Measurements from ENCODE around the gene RASGEF1C.

Gene RASGEF1C

DNA sequence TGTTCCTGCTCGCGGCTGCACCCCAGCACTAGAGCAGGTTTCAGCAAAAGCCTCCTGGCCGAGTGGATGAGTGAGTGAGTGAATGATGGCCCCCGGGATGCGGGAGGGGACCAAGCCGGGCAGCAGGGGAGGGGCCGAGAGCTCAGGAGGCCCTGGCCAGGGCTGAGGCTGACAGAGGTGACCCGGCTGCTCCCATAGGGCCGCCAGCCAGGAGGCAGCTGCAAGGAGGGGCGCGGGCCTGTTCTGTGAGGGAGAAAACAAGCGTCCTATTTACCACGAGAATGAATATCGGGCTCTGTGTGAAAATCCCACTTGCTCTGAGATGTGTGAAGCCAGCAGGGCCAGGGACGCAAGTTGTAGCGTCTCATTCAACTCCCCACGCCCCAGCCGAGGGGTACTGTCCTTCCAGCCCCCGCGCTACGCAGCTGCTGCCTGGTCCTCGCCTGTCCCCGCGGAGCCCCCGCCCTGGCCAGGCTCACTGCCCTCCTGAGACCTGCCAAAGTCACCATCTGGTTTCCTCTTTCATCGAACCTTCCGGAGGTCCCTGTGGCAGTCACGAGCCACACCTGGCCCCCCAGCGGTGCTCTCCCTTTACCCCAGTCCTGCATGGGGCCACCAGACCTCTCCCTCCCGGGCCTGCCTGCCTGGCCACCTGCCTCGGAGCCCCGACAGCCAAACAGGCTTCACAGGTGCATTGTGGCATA, 38.8 kb downstream of the RASGEF1C start:
- Histone ChIP-seq H3K36me3 (replicated peaks) (no peaks in the 10 kb centered on the region), H3K4me3 (no peak overlapping the region), H3K27me3 (ENCODE audit: low read depth) (no peaks in the 10 kb centered on the region), H3K9me3 (no peaks in the 10 kb centered on the region), H3K4me1 (no peaks in the 10 kb centered on the region)
- in situ Hi-C loops (cut with MboI; ENCODE audit: low sequenced_read_pairs), result no loop called here
- no peak for DNase-seq (ENCODE audit: low spot score in 2 of 2)

DNA sequence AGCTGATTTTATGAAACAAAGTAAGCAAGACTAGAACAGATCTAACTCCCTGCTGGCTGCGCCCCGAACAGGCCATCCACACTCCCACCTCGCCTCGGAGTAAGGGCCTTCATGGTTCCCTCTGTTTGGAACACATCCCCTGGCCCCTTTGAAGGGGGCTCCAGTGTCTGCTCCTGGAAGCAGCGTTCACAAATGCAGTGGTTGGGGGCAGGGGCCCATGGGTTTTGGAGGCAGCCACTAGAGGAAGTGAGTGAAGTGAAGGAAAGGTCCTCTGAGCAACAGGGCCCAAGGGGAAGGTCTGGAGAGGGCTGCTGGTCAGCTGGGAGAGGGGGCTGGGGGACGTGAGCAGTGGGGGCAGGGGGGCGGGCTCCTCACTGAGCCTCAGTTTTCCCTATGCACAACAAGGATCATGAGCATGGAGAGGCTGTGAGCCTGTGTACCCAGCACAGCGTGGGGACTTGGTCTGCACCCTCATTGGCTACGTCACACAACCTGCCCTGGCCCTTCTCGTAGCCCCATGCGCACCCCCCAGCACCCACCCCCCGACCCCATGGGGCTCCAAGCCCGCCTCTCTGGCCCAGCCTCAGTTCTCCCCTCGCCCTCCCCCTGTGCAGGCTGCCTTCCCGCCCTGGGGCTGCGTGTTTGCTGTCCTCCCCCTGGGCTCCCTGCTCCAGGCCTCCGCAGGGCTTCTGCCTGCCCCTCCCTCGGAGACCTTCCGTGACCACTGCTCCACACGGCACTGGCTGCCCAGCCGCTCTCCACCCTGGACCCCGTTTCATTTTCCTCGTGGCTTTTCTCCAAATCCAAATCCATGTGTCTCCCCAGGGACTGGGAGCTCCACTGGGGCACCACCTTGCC, 39.5 kb downstream of the RASGEF1C start:
- no peak for DNase-seq (ENCODE audit: low spot score in 2 of 2)
- no peaks in the 10 kb centered on the region for H3K36me3 ChIP-seq (replicated peaks)
- no peaks in the 10 kb centered on the region for H3K9me3 ChIP-seq
- no peaks in the 10 kb centered on the region; the same call in 1 of the 2 replicates for H3K27me3 ChIP-seq (ENCODE audit: low read depth)
- no peak overlapping the region for H3K4me3 ChIP-seq
- in situ Hi-C loops (cut with MboI; ENCODE audit: low sequenced_read_pairs), result no loop called here
- no peaks in the 10 kb centered on the region for H3K4me1 ChIP-seq

DNA sequence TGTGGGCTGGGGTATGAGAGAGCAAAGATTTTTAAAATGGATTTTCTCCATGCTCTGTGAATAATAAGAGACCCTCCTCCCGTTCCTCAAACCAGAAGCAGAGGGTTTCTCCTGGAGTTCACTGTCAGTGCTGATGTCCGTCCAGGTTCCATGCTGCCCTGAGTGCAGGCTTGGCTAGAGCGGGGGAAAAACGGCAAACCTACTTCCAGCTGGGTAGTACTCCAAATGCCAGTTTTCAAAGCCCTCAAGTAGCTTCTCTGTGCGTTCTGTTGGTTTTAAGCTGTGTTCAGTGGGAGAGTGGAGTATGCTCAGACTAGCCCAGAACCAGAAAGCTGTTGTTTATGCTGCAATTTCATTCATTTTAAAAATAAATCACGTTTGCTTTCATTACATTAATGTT, 40.3 kb downstream of the RASGEF1C start:
- no peaks in the 10 kb centered on the region; the same call in 1 of the 2 replicates for H3K27me3 ChIP-seq (ENCODE audit: low read depth)
- H3K36me3 ChIP-seq (replicated peaks), result no peaks in the 10 kb centered on the region
- H3K4me3 ChIP-seq, result no peak overlapping the region
- no peaks in the 10 kb centered on the region for H3K9me3 ChIP-seq
- DNase-seq (ENCODE audit: low spot score in 2 of 2), result no peak
- H3K4me1 ChIP-seq, result no peaks in the 10 kb centered on the region
- in situ Hi-C loops (cut with MboI; ENCODE audit: low sequenced_read_pairs), result no loop called here

DNA sequence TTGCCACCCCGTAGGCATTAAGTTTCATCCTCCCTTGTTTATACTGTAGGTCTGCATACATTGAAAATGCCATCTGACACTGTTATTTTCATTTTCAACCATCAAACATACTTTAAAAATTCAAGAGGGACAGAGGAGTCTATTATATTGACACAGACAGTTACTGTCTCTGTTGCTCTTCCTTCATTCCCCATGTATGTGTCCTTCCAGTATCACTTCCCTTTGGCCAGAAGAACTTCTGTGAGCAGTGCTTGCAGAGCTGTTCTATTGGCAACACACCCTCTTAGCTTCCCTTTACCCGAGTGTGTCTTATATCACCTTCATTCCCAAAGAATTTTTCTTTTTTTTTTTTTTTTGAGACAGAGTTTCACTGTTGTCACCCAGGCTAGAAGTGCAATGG, 42.8 kb downstream of the RASGEF1C start:
- in situ Hi-C loops (cut with MboI; ENCODE audit: low sequenced_read_pairs), result no loop called here
- no peak overlapping the region for H3K4me3 ChIP-seq
- no peaks in the 10 kb centered on the region for H3K9me3 ChIP-seq
- H3K36me3 ChIP-seq (replicated peaks), result no peaks in the 10 kb centered on the region
- no peaks in the 10 kb centered on the region for H3K4me1 ChIP-seq
- no peak for DNase-seq (ENCODE audit: low spot score in 2 of 2)
- H3K27me3 ChIP-seq (ENCODE audit: low read depth), result no peaks in the 10 kb centered on the region; the same call in 1 of the 2 replicates

DNA sequence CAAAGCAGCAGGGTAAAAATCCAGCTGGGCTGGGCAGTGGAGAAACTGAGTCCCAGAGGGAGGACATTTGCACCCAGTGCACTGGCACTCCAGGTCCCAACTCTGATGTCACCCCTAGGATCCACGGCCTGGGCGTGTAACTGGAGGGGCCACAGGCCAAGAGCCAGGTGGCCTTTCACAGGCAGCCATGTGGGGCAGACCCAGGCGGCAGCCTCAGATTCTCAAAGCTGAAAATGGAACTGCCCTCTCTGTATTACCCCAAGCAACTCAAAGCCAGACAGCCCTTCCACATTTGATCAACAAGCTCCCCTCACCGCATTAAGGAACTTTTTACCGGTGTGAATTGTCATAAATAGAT, 46.7 kb downstream of the RASGEF1C start:
- no peaks in the 10 kb centered on the region; the same call in 1 of the 2 replicates for H3K27me3 ChIP-seq (ENCODE audit: low read depth)
- no peaks in the 10 kb centered on the region for H3K36me3 ChIP-seq (replicated peaks)
- DNase-seq (ENCODE audit: low spot score in 2 of 2), result no peak
- H3K4me1 ChIP-seq, result no peaks in the 10 kb centered on the region
- no peaks in the 10 kb centered on the region for H3K9me3 ChIP-seq
- H3K4me3 ChIP-seq, result no peak overlapping the region
- in situ Hi-C loops (cut with MboI; ENCODE audit: low sequenced_read_pairs), result no loop called here

DNA sequence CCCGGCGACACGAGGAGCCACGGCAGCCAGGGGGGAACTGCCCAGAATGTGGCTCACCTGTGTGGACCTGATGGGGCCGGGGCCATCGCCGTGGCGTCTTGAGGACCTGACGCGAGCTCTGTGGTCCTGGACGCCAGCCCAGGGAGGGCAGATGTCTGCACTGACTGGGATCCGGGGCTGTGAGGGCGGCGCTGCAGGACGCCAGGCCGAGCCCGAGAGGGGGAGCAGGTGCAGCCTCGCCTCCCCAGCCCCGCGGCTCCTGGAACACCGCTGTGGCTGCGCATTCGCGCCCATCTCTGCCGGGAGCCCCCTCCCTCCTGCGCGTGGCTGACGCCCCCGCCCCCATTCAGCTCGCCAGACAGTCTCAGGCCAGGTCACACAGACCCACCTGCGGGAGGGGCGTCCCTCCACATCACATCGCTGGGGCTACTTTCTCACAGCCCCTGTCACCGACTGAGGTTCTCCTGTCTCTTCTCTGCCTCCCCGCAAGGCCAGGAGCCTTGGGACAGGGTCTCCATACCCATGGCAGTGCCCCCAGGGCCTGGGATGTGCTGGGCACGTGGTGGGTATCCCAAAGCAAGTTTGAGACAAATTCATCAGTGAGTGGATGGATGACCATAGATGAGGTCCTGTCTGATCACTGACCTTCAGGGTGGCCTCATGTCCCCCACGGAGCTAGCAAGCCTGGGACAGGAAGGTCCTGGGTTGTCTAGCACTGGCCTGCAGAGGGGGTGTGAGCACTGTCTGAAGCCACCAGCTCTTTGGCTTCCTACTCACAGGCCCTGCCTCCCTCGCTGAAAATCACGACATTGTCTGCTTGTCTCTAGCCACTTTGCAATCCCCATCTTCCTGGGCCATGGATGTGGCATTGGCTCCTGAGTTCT, 47.3 kb downstream of the RASGEF1C start:
- H3K27me3 ChIP-seq (ENCODE audit: low read depth), result no peaks in the 10 kb centered on the region; the same call in 1 of the 2 replicates
- H3K4me3 ChIP-seq, result no peak overlapping the region
- in situ Hi-C loops (cut with MboI; ENCODE audit: low sequenced_read_pairs), result no loop called here
- no peak for DNase-seq (ENCODE audit: low spot score in 2 of 2)
- no peaks in the 10 kb centered on the region for H3K4me1 ChIP-seq
- H3K9me3 ChIP-seq, result no peaks in the 10 kb centered on the region
- no peaks in the 10 kb centered on the region for H3K36me3 ChIP-seq (replicated peaks)

DNA sequence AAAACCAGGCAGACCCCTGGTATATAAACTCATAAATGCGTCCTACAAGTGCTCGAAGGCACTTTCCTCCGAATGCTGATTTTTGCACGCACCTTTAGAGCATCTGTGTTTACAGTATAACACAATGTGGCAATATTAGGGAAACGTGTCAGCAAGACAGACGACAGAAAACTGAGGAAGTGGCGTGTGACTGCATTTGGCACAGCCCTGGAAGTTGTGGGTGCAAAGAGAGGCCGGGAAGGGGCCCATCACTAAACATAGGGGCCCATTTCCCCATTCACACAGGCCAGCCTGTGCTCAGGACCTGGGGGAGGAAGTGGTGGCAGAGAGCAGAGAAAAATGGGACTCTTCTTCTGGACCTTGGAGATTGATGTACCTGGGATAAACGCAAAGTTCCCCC, 48.2 kb downstream of the RASGEF1C start:
- Histone ChIP-seq H3K4me1 (no peaks in the 10 kb centered on the region), H3K36me3 (replicated peaks) (no peaks in the 10 kb centered on the region), H3K27me3 (ENCODE audit: low read depth) (no peaks in the 10 kb centered on the region; the same call in 1 of the 2 replicates), H3K9me3 (no peaks in the 10 kb centered on the region), H3K4me3 (no peak overlapping the region)
- in situ Hi-C loops (cut with MboI; ENCODE audit: low sequenced_read_pairs), result no loop called here
- no peak for DNase-seq (ENCODE audit: low spot score in 2 of 2)

DNA sequence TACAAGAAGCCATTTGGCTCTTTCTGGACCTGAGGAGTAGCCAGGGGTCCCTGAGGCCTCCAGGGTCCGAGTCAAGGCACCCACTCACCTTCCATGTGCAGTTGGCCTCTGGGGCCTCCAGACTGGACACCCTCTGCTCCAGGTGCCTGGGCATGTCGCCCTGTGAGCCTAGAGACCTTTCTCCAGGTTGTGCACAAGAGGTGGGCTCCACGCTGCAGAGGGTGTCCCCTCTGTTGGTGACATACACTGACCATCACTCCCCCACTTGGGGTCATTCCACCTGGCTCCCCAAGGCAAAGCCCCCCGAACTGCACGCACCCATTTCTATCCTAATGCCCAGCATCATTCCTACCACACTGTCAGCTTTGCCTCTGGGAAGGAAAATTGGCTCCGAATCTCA, 48.8 kb downstream of the RASGEF1C start:
- Histone ChIP-seq H3K27me3 (ENCODE audit: low read depth) (no peaks in the 10 kb centered on the region; the same call in 1 of the 2 replicates), H3K4me1 (no peaks in the 10 kb centered on the region), H3K4me3 (no peak overlapping the region), H3K9me3 (no peaks in the 10 kb centered on the region), H3K36me3 (replicated peaks) (no peaks in the 10 kb centered on the region)
- no peak for DNase-seq (ENCODE audit: low spot score in 2 of 2)
- in situ Hi-C loops (cut with MboI; ENCODE audit: low sequenced_read_pairs), result no loop called here

DNA sequence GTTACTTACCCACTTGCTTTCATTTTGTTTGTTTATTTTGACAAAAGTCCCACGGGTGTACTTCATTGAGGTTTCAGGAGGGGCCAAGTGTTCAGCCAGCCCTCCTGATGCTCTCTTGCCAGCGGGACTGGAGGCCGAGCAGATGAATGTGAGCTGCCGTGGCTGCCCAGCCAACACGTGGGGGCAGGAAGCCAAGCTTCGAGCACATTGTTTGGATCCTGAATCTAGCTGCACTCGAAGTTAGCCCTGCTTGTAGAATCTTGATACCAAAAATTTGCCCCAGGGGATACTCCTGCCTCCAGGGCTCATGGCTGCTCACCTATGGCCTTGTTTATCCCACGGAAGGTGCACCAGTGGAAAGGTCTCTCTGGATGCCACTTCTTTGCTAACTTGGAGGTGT, 49.3 kb downstream of the RASGEF1C start:
- no peak for DNase-seq (ENCODE audit: low spot score in 2 of 2)
- Histone ChIP-seq H3K4me3 (no peak overlapping the region), H3K9me3 (no peaks in the 10 kb centered on the region), H3K36me3 (replicated peaks) (no peaks in the 10 kb centered on the region), H3K4me1 (no peaks in the 10 kb centered on the region), H3K27me3 (ENCODE audit: low read depth) (no peaks in the 10 kb centered on the region; the same call in 1 of the 2 replicates)
- in situ Hi-C loops (cut with MboI; ENCODE audit: low sequenced_read_pairs), result no loop called here

DNA sequence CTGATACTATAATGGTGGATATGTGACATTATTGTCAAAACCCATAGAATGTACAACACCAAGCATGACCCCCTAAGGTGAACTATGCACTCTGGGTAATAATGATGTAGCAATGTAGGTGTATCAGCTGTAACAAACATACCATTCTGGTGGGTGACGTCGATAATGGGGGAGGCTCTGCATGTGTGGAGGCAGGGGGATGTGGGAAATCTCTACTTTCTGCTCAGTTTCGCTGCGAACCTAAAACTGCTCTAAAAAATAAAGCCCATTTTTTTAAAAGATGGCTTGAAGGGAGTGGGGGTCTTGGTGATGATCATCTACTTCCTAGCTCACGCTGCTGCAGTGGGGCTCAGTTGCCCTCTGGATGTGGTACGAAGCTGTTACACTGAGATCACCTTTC, 51.1 kb downstream of the RASGEF1C start:
- in situ Hi-C loops (cut with MboI; ENCODE audit: low sequenced_read_pairs), result no loop called here
- H3K36me3 ChIP-seq (replicated peaks), result no peaks in the 10 kb centered on the region
- no peaks in the 10 kb centered on the region; the same call in 1 of the 2 replicates for H3K27me3 ChIP-seq (ENCODE audit: low read depth)
- no peak overlapping the region for H3K4me3 ChIP-seq
- no peaks in the 10 kb centered on the region for H3K9me3 ChIP-seq
- H3K4me1 ChIP-seq, result no peaks in the 10 kb centered on the region
- no peak for DNase-seq (ENCODE audit: low spot score in 2 of 2)

DNA sequence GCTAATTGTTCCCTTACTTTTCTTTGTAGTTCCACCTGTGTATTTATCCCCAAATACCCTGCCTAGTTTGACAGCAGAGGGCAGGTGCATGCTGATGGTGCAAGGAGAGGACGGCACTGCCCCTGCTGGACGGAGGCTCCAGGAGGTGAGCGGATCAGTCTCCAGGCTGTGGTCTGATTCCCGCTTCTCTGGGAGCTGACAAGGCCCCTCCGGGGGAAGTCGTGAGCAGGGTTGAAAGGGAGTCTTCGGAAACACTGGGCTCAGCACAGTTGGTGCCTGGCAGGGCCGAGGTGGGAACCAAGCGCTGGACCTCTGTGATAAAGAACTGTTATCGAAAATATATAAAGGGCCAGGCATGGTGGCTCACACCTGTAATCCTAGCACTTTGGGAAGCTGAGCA, 52.9 kb downstream of the RASGEF1C start:
- no peaks in the 10 kb centered on the region for H3K27me3 ChIP-seq (ENCODE audit: low read depth)
- in situ Hi-C loops (cut with MboI; ENCODE audit: low sequenced_read_pairs), result no loop called here
- H3K4me1 ChIP-seq, result no peaks in the 10 kb centered on the region
- H3K4me3 ChIP-seq, result no peak overlapping the region
- DNase-seq (ENCODE audit: low spot score in 2 of 2), result no peak
- H3K9me3 ChIP-seq, result no peaks in the 10 kb centered on the region
- no peaks in the 10 kb centered on the region for H3K36me3 ChIP-seq (replicated peaks)

DNA sequence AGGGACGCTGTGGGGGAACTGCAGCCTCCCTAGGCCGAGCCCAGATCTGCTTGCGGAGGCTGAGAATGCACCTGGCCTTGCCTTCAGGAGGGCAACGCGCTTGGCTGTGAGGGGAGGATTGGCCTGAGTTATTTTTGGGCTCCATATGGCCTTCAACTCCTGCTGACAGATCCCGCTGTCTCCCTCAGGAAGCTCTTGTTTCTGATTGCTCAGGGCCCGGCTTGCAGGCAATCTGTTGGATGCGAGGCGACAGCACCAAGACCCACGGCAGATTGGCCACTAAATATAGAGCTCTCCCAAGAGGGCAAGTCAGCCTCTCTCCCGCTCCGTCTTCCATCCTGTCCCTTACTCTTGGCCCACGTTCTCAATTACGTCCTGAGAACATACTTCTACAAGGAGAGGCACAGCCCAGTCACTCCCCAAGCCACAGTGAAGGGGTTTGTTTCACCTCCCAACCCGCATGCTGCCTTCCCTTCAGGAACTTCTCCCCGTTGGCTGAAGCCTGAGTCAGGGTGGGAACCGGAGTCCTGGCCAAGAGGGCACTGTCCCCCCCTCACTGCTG, 53.6 kb downstream of the RASGEF1C start:
- Histone ChIP-seq H3K4me1 (no peaks in the 10 kb centered on the region), H3K9me3 (no peaks in the 10 kb centered on the region), H3K4me3 (no peak overlapping the region), H3K36me3 (replicated peaks) (no peaks in the 10 kb centered on the region), H3K27me3 (ENCODE audit: low read depth) (no peaks in the 10 kb centered on the region)
- no peak for DNase-seq (ENCODE audit: low spot score in 2 of 2)
- in situ Hi-C loops (cut with MboI; ENCODE audit: low sequenced_read_pairs), result no loop called here

DNA sequence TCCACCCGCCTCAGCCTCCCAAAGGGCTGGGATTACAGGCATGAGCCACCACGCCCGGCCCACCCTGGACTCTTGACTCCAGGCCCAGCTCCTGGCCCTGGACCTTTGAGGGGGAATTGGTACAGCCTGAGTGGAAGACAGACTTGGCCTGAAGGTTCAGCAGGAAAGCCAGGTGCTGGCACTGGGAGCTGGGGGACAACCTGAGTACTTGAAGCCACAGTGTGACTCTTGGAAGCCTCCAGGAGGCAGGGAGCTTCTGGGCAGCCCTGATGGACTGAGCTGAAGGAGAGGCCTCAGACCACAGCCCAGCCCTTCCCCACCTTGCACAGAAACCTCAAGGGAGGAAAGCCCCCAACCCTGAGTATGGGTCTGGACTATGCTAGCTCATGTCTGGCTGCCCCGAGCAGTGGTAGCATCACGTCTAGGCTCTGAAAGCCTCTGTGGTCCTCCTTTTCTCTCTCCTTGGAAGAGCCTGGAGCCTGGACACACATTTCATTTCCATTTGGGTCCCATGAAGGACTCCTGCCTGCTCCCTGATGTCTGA, 54.1 kb downstream of the RASGEF1C start:
- Histone ChIP-seq H3K36me3 (replicated peaks) (no peaks in the 10 kb centered on the region), H3K4me1 (no peaks in the 10 kb centered on the region), H3K9me3 (no peaks in the 10 kb centered on the region), H3K4me3 (no peak overlapping the region), H3K27me3 (ENCODE audit: low read depth) (no peaks in the 10 kb centered on the region)
- in situ Hi-C loops (cut with MboI; ENCODE audit: low sequenced_read_pairs), result no loop called here
- DNase-seq (ENCODE audit: low spot score in 2 of 2), result no peak
